Mammary epithelial cell (primary cell): Measurements from ENCODE around the gene SGCA.

Experiments
- EZH2 ChIP-seq: IDR thresholded peaks from 2 replicates; pipeline ENCODE4 v1.6.1; 2012; ENCODE audit warnings: low read length, inconsistent platforms, borderline replicate concordance
- TF ChIP-seq, protein P1 (sequence below), 2 donors: IDR thresholded peaks in 1 of 2; conservative IDR thresholded peaks in 1 of 2; 2 replicates each; pipeline ENCODE4 v1.5.1; 2011 to 2012; ENCODE audit warnings: inconsistent platforms in 2 of 2, low read length in 2 of 2, mild to moderate bottlenecking in 2 of 2, control low read depth in 1 of 2, low read depth in 1 of 2; ENCODE audit not compliant: insufficient read depth in 1 of 2; ENCODE audit errors: extremely low read depth in 1 of 2

DNA sequence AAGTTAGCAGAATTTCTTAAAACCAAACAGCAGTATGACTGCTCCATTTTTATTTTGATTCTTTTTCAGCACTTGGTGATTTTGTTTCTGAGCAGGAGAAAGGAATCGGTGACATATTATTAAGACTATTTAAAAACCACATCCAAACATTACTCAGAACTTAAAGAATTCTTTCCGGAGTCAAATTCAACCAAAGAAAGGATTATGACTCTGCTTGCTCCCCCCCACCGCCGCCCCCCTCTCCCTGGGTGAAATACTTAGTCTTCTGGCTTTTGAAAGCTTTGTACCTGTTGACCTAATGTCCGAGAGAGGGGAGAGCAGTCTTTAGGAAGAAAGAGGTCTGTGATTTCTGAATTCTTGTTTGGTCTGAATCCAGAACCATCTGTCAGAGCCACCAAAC lies 53.5 kb downstream of the SGCA start:
- TF ChIP-seq EZH2 = no peak
- TF ChIP-seq, protein P1, sequence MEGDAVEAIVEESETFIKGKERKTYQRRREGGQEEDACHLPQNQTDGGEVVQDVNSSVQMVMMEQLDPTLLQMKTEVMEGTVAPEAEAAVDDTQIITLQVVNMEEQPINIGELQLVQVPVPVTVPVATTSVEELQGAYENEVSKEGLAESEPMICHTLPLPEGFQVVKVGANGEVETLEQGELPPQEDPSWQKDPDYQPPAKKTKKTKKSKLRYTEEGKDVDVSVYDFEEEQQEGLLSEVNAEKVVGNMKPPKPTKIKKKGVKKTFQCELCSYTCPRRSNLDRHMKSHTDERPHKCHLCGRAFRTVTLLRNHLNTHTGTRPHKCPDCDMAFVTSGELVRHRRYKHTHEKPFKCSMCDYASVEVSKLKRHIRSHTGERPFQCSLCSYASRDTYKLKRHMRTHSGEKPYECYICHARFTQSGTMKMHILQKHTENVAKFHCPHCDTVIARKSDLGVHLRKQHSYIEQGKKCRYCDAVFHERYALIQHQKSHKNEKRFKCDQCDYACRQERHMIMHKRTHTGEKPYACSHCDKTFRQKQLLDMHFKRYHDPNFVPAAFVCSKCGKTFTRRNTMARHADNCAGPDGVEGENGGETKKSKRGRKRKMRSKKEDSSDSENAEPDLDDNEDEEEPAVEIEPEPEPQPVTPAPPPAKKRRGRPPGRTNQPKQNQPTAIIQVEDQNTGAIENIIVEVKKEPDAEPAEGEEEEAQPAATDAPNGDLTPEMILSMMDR (conservative IDR thresholded peaks at IDR 0.05 in 1 of 2, IDR thresholded peaks at IDR 0.05 in 1 of 2; ENCODE audit: extremely low read depth in 1 of 2, insufficient read depth in 1 of 2, low read depth in 1 of 2, low read length in 2 of 2) = no peak
